HG03045 (cell line): ENCODE data around the gene DCN.

ENCODE experiments used
- ATAC-seq: cut with Tn5 transposase; IDR thresholded peaks from one replicate; pipeline ENCODE4 v1.9.1; 2021; ENCODE audit warnings: mild to moderate bottlenecking, moderate library complexity; ENCODE audit not compliant: unreplicated experiment

The DCN gene

DNA sequence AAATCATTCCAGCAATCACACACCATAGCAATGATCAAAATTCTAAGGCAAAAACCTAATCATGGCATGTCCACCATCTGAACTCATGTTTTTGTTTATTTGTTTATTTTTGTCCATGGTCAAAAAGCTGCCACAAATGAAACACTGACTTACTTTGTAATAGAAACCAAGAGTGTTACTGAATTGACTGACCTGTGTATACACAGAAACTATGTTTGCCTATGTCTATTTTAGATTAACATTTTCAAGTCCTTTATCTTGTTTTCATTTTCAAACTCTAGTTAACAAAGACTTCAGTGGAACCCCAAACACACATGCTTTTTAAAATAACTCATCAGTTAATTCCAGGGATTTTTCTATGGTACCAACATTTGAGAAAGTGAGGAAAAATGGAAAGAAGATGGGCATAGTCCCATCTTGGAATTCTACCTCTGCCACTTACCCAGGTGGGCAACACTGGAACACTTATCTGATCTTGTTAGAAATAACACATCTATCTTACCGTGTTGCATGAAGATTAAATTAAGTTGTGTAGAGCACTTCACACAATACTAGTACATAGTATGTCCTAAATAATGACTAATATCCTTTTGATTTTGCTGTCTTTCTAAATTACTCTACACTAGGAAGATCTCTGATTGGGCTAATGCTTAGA is 77.7 kb downstream of the DCN start:
- peak; percentile 70 for ATAC-seq

DNA sequence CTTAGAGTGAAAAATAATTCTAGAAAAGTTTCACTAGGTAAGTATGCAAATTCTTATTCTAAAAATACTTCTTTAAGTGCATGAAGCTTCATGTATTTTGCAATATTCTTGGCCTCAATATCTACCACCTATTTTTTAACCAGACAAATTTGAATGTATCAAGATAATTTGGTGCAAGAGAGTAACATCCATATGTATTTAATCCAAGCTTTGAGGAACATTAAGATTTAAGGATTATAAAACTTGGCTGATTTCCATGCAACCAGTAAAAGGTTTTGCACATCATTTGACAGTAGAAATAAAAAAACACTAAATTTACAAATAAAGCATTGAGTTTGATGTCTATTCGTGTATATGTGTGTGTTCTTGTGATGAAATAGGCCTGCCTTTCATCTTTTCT is 79.0 kb downstream of the DCN start:
- no peak for ATAC-seq

DNA sequence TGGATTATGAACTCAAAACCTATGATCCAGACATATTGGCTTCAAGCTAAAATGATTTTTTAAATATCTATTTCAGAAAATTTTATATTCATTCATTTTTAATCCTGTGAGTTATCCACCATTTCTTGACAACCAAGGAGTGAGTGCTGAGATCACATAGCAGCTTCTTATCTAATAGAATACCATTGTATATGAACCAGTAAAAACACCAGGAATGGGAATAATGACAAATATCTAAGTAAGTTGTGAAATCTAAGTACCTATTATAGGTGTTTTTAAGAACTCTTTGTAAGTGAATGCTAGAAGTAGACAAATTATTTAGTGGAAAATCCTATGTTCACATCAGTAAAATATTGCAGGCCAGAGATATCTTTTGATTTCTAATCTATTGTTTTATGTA is 79.5 kb downstream of the DCN start:
- ATAC-seq, result no peak

DNA sequence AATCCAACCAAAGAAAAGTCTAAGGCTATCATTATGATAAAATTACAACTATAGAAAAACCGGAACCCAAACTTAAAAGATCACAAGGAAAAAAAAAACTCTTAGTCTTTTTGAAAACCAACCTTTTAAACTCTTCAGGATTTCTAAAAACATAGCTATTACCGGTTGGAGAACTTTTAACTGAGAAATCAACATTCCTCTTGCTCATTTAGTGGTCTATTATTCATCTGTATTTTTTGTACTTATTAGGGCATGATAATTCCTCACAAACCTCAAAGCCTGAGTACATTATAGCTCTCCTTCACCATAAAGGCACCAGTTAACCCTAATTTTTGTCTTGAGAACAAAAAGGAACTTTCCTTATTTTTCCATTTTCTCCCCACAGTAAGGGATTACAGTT is 81.7 kb downstream of the DCN start:
- ATAC-seq, result no peak

DNA sequence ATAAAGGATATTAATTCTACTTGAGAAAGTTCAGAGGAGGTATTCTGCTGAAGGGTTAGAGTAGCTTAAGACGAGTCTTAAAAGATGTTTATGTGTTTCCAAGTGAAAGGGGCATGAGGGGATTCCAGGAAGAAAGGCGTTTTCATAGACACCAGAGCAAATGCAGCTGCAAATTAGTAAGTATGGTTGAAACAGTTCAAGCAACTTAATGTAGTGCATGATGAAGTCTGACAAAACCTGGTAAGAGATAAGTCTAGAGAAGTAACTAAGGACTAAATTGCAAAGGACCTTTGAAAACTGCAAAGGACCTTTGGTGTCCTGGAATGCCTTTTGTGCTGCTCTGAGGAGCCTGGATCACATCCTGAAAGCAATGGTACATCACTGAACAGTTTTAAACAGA is 82.8 kb downstream of the DCN start:
- ATAC-seq, result no peak

- ATAC-seq, result no peak
Observed at GRCh38 chr12:91099341-91099740, 83.3 kb downstream of the DCN start.

DNA sequence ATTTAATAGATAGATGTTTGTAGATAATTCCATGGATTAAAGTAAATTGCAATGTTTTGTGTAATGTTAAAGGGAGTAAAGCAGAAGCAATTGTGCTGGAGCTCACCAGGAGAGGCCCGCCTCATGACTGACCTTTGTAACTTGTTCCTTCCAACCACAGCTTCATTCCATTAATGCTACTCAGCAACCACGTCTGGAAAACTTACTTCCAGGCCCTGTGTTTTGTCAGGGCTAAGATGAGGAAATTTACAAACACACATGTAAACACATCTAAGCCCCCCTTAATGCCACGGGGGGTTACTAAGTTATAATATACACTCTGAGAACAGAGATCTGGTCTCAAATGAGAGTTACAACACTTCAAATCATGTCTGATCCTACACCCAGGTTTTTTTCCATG is 83.7 kb downstream of the DCN start:
- no peak for ATAC-seq

DNA sequence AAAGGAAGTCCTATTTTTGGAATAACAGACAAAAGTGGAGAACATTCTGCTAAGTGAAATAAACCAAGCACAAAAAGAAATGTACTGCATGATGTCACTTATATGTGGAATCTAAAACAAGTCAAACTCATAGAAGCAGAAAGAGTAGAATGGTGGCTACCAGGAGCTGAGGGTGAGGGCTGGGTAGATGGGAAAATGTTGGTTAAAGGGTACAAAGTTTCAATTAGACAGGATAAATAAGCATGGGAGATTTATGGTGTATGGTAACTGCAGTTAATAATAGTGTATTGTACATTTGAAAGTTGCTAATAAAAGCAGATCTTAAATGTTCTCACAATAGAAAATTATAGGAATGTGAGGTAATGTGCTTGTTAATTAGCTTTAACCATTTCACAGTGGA is 84.2 kb downstream of the DCN start:
- ATAC-seq, result no peak

DNA sequence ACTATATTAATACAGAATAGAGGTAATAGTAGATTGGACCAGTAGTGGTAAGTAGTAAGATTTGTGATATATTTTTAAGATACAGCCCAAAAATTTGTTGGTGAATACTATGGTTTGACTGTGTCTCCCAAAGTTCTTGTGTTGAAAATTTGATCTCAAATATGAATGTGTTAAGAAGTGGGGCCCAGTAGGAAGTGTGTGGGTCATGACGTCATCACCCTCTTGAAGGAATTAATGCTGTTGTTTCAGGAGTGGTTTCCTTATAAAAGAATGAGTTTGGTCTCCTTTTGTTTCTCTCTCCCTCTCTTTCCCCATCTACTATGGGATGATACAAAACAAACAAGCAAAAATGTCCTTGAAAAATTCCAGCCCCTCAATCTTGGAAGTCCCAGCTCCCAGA is 87.7 kb downstream of the DCN start:
- no peak for ATAC-seq

DNA sequence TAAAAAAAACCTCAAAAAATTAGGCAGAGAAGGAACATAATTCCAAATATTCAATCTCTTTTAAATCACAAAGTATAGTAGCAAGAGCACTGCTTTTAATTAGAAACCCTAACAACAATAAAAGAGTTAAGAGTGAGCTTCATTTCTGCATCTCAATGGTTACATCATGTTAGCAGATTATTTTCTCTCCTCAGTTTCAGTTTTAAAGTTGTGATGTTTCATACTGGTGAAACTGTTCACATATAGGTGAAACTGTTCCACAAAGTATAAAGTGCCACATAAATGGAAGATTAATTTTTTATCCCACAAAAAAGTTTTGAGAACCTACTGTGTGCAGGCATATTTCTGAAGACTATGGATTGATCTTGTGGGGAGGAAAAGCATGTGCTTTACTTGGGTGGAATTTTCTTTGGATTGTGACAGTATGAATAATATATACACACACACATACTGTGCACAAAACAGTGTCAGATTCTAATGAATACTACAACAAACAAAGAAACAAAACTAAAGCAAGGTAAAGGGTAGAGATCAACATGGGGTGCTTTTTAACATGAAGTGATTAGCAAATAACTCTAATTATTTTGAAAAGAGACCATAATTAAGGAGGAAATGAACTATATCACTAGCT is 88.5 kb downstream of the DCN start:
- ATAC-seq, result no peak

DNA sequence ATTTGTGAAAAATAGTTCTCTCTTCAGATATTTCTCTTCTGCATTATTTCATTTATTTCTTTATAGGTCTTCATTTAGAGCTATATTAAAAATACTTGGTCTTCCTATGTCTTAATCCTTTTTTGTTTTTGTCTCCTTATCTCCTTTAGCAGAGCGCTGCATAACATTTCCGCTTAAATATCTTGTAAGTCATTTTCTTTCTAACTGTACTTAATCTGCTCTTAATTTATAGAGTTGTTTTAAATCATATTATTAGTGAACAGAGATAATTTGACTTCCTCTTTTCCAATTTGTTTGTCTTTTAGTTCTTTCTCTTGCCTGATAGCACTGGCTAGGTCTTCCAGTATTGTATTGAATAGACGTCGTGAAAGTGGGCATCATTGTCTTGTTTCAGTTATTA is 89.3 kb downstream of the DCN start:
- no peak for ATAC-seq

DNA sequence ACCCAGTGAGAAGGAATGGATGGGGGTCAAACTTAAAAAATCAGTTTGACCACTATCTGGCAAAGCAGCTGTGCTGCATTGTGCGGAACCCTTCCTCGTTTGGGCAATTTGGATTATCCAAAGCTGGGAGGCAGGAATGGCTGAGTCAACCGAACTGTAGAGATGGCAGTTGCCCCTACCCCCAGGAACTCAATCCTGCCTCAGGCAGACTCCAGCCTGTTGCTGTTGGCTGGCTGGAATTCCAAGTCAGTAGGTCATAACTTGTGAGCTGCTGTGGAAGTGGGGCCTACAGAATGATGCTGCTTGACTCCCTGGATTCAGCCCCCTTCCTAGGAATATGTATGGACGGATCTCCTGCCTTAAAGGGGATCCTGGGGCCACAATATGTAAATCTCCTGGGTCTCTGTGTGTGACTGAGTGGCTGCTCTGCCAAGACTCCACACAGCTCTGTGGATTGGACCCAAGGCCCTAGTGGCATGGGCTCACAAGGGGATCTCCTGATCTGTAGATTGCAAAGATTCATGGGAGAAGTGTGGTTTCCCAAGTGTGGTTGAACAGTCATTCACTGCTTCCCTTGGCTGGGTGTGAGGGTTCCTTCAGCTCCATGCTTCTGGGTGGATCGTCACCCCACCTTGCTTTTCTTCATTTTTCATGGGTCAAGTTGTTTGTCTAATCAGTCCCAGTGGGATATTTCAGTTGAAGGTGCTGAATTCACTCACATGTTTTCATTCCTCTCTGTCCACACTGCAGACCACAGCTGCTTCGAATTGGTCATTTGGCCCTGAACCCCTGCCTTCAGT is 90.5 kb downstream of the DCN start:
- no peak for ATAC-seq
